Stimulated activated CD4-positive, alpha-beta T cell treated with anti-CD3 and anti-CD28 coated beads, Interleukin-1b, Interleukin-23, amount 100 ng/mL, for 48 hours (primary cell): Measurements from ENCODE around the gene SERINC3.
A peak's percentile ranks its signal among the peaks of the same experiment; 100 is the strongest.

Source experiments
- DNase-seq: peaks from one replicate; pipeline ENCODE4 v3.0.0-alpha.2; 2020

Gene SERINC3

GRCh38 chr20:44532259-44532980, 10.6 kb upstream of the SERINC3 start:
- no peak for DNase-seq

GRCh38 chr20:44528309-44528708, 6.4 kb upstream of the SERINC3 start:
- no peak for DNase-seq

- DNase-seq = no peak
These were observed 5.9 kb upstream of the SERINC3 start for GRCh38 chr20:44527716-44528199.

- no peak for DNase-seq
These were observed 4.3 kb upstream of the SERINC3 start for GRCh38 chr20:44526129-44526528.

GRCh38 chr20:44523746-44524145, 1.9 kb upstream of the SERINC3 start:
- no peak for DNase-seq

GRCh38 chr20:44522841-44523240, 971 bp upstream of the SERINC3 start:
- DNase-seq = no peak

- DNase-seq = no peak
These were observed 989 bp downstream of the SERINC3 start for GRCh38 chr20:44520881-44521280.

GRCh38 chr20:44518248-44518647, 3.6 kb downstream of the SERINC3 start:
- DNase-seq = no peak

GRCh38 chr20:44517454-44517853, 4.4 kb downstream of the SERINC3 start:
- no peak for DNase-seq

GRCh38 chr20:44516491-44516890, 5.4 kb downstream of the SERINC3 start:
- DNase-seq = no peak

GRCh38 chr20:44513871-44514270, 8.0 kb downstream of the SERINC3 start:
- no peak for DNase-seq

GRCh38 chr20:44509762-44510161, 12.1 kb downstream of the SERINC3 start:
- DNase-seq = no peak

GRCh38 chr20:44504402-44505307, 17.2 kb downstream of the SERINC3 start:
- DNase-seq = no peak

- DNase-seq = no peak
These were observed 18.9 kb downstream of the SERINC3 start for GRCh38 chr20:44502968-44503367.

GRCh38 chr20:44501448-44501847, 20.4 kb downstream of the SERINC3 start:
- no peak for DNase-seq

GRCh38 chr20:44500221-44500620, 21.6 kb downstream of the SERINC3 start:
- no peak for DNase-seq

- no peak for DNase-seq
These were observed 24.1 kb downstream of the SERINC3 start for GRCh38 chr20:44497761-44498160.

- peak; percentile 70 for DNase-seq
These were observed 24.9 kb downstream of the SERINC3 start for GRCh38 chr20:44496976-44497375.

GRCh38 chr20:44495802-44496481, 25.9 kb downstream of the SERINC3 start:
- no peak for DNase-seq

GRCh38 chr20:44495257-44495656, 26.6 kb downstream of the SERINC3 start:
- DNase-seq = no peak

GRCh38 chr20:44494681-44495080, 27.2 kb downstream of the SERINC3 start:
- DNase-seq = no peak

GRCh38 chr20:44494266-44494665, 27.6 kb downstream of the SERINC3 start:
- no peak for DNase-seq

- DNase-seq = no peak
These were observed 30.1 kb downstream of the SERINC3 start for GRCh38 chr20:44491635-44492395.
